Mesenchymal stem cell (in vitro differentiated cells and primary cell): ENCODE data around the gene ZNF576.
A peak's percentile ranks its signal among the peaks of the same experiment; 100 is the strongest.

ENCODE experiments used
- DNase-seq: peaks from one replicate; pipeline ENCODE4 v3.0.0-alpha.2; 2013
- H2AFZ ChIP-seq: one replicate; pipeline ENCODE4 v1.6.1; 2013; ENCODE audit warnings: low read depth, mild to moderate bottlenecking, control low read depth, inconsistent platforms, low read length, moderate library complexity
- H2AK5ac ChIP-seq: 2 replicates; pipeline ENCODE4 v1.6.1; 2013; ENCODE audit warnings: low read length, moderate library complexity, mild to moderate bottlenecking, inconsistent platforms; ENCODE audit not compliant: severe bottlenecking
- H2BK120ac ChIP-seq: one replicate; pipeline ENCODE4 v1.6.1; 2013; ENCODE audit warnings: low read depth, mild to moderate bottlenecking, inconsistent platforms, low read length, moderate library complexity
- H2BK12ac ChIP-seq, 2 experiments: one replicate each; pipeline ENCODE4 v1.6.1; 2013; ENCODE audit warnings: inconsistent platforms in 2 of 2, low read length in 2 of 2, mild to moderate bottlenecking in 2 of 2, moderate library complexity in 2 of 2, control low read depth in 1 of 2
- H2BK15ac ChIP-seq: one replicate; pipeline ENCODE4 v1.6.1; 2013; ENCODE audit warnings: mild to moderate bottlenecking, low read depth, inconsistent platforms; ENCODE audit not compliant: poor library complexity, severe bottlenecking
- H2BK5ac ChIP-seq: 2 replicates; pipeline ENCODE4 v1.6.1; 2013; ENCODE audit warnings: low read depth, mild to moderate bottlenecking, low read length, control low read depth, inconsistent platforms; ENCODE audit not compliant: poor library complexity, severe bottlenecking
- H3K14ac ChIP-seq, 2 experiments: one replicate each; pipeline ENCODE4 v1.6.1; 2013; ENCODE audit warnings: inconsistent platforms in 2 of 2, low read length in 2 of 2, control low read depth in 1 of 2, mild to moderate bottlenecking in 1 of 2, moderate library complexity in 1 of 2
- H3K18ac ChIP-seq, 2 experiments: one replicate each; pipeline ENCODE4 v1.6.1; 2013; ENCODE audit warnings: inconsistent platforms in 2 of 2, low read length in 2 of 2, control low read depth in 1 of 2, low read depth in 1 of 2, mild to moderate bottlenecking in 1 of 2
- H3K23ac ChIP-seq, 2 experiments: one replicate each; pipeline ENCODE4 v1.6.1; 2013; ENCODE audit warnings: inconsistent platforms in 2 of 2, low read length in 2 of 2, mild to moderate bottlenecking in 2 of 2, moderate library complexity in 2 of 2, control low read depth in 1 of 2
- H3K27ac ChIP-seq: 2 replicates; pipeline ENCODE4 v1.5.1; 2013; ENCODE audit warnings: mild to moderate bottlenecking, moderate library complexity, low read length, control low read depth, inconsistent platforms; ENCODE audit not compliant: poor library complexity, severe bottlenecking
- H3K27me3 ChIP-seq, 2 experiments: 2 replicates each; pipeline versions ENCODE4 v1.6.1 to v1.7.0; 2013; ENCODE audit warnings: low read length in 2 of 2, mild to moderate bottlenecking in 2 of 2, moderate library complexity in 2 of 2, control low read depth in 1 of 2, inconsistent platforms in 1 of 2; ENCODE audit not compliant: control insufficient read depth in 1 of 2, insufficient read depth in 1 of 2
- H3K36me3 ChIP-seq, 2 experiments: 2 replicates each; pipeline versions ENCODE4 v1.6.1 to v1.7.0; 2013; ENCODE audit warnings: low read length in 2 of 2, control low read depth in 1 of 2, inconsistent platforms in 1 of 2, low read depth in 1 of 2, mild to moderate bottlenecking in 1 of 2; ENCODE audit not compliant: insufficient read depth in 2 of 2, control insufficient read depth in 1 of 2
- H3K4ac ChIP-seq, 2 experiments: one replicate each; pipeline ENCODE4 v1.6.1; 2013; ENCODE audit warnings: inconsistent platforms in 2 of 2, low read length in 2 of 2, mild to moderate bottlenecking in 2 of 2, moderate library complexity in 2 of 2, control low read depth in 1 of 2, low read depth in 1 of 2
- H3K4me1 ChIP-seq: 2 replicates; pipeline ENCODE4 v1.6.1; 2013; ENCODE audit warnings: low read depth, low read length, control low read depth; ENCODE audit not compliant: control insufficient read depth, insufficient read depth
- H3K4me2 ChIP-seq: 2 replicates; pipeline ENCODE4 v1.6.1; 2013; ENCODE audit warnings: low read length, mild to moderate bottlenecking, inconsistent platforms; ENCODE audit not compliant: poor library complexity, severe bottlenecking
- H3K4me3 ChIP-seq, 2 experiments: 2 replicates each; pipeline versions ENCODE4 v1.5.1 to v1.7.0; 2013; ENCODE audit warnings: low read length in 2 of 2, mild to moderate bottlenecking in 2 of 2, control low read depth in 1 of 2, low read depth in 1 of 2; ENCODE audit not compliant: insufficient read depth in 1 of 2
- H3K79me1 ChIP-seq: replicated peaks from 2 replicates; pipeline ENCODE4 v1.6.1; 2013; ENCODE audit warnings: mild to moderate bottlenecking, control low read depth, low read length, inconsistent platforms; ENCODE audit not compliant: poor library complexity, severe bottlenecking
- H3K9ac ChIP-seq: 2 replicates; pipeline ENCODE4 v1.7.0; 2013; ENCODE audit warnings: mild to moderate bottlenecking, low read length, moderate library complexity
- H3K9me3 ChIP-seq: 2 replicates; pipeline ENCODE4 v1.7.0; 2013; ENCODE audit warnings: mild to moderate bottlenecking, low read length; ENCODE audit not compliant: control insufficient read depth
- H4K8ac ChIP-seq: one replicate; pipeline ENCODE4 v1.6.1; 2013; ENCODE audit warnings: inconsistent platforms, mild to moderate bottlenecking, low read length, moderate library complexity
- H4K91ac ChIP-seq: one replicate; pipeline ENCODE4 v1.6.1; 2013; ENCODE audit warnings: mild to moderate bottlenecking, low read length, inconsistent platforms
- WGBS: methylation state at CpG from one replicate; pipeline ENCODE4 v1.1.7; 2013; ENCODE audit warnings: mixed read lengths; 5-methylcytosine and 5-hydroxymethylcytosine counted together

Gene ZNF576

GRCh38 chr19:43596842-43597461 is 557 bp downstream of the ZNF576 start:
- Histone ChIP-seq H3K23ac (no peak overlapping the region), H3K9ac (peak overlapping the region; percentile 99), H3K4me3 (peak overlapping the region; percentile 55 to 96), H3K79me1 (peaks cover 34% of the 10 kb centered on the region), H4K8ac (peak overlapping the region; percentile 86), H3K36me3 (peaks cover 40 to 56% of the 10 kb centered on the region in 2 experiments), H3K27ac (peak overlapping the region; percentile 99), H3K14ac (peak overlapping the region in 1 of 2 experiments; percentile 12), H3K18ac (peak overlapping the region in 1 of 2 experiments; percentile 77), H3K4me1 (peaks cover 18% of the 10 kb centered on the region), H3K4ac (peak overlapping the region in 1 of 2 experiments; percentile 21), H4K91ac (no peak overlapping the region), H2AK5ac (peak overlapping the region; percentile 63), H2BK5ac (no peak overlapping the region), H3K27me3 (no peaks in the 10 kb centered on the region), H2BK15ac (no peak overlapping the region), H2AFZ (peak overlapping the region; percentile 21), H2BK12ac (peak overlapping the region in 1 of 2 experiments; percentile 27), H3K4me2 (peak overlapping the region; percentile 72), H2BK120ac (no peak overlapping the region), H3K9me3 (no peaks in the 10 kb centered on the region)
- peak; percentile 23 for DNase-seq
- WGBS: 38% methylated on average over 6 of the region's 7 CpGs

- no peak overlapping the region for H2BK15ac ChIP-seq
- H3K4me2 ChIP-seq: no peak overlapping the region
- H3K4me3 ChIP-seq: peak overlapping the region in 1 of 2 experiments; percentile 96
- no peak overlapping the region for H3K14ac ChIP-seq
- H3K9me3 ChIP-seq: no peaks in the 10 kb centered on the region
- no peak overlapping the region for H2BK5ac ChIP-seq
- H3K23ac ChIP-seq: no peak overlapping the region
- no peak overlapping the region for H2BK120ac ChIP-seq
- H2BK12ac ChIP-seq: no peak overlapping the region
- H3K36me3 ChIP-seq: peaks cover 36 to 56% of the 10 kb centered on the region in 2 experiments
- H3K18ac ChIP-seq: no peak overlapping the region
- H3K27ac ChIP-seq: no peak overlapping the region
- no peaks in the 10 kb centered on the region for H3K27me3 ChIP-seq
- peaks cover 16% of the 10 kb centered on the region for H3K4me1 ChIP-seq
- peak overlapping the region; percentile 99 for H3K9ac ChIP-seq
- H4K8ac ChIP-seq: no peak overlapping the region
- no peak for DNase-seq
- no peak overlapping the region for H2AK5ac ChIP-seq
- 93% methylated on average over 5 of the region's 5 CpGs for WGBS
- H3K79me1 ChIP-seq: peaks cover 35% of the 10 kb centered on the region
- no peak overlapping the region for H3K4ac ChIP-seq
- H2AFZ ChIP-seq: no peak overlapping the region
- no peak overlapping the region for H4K91ac ChIP-seq
These were observed 1.5 kb downstream of the ZNF576 start for GRCh38 chr19:43597876-43598275.

- Histone ChIP-seq H3K4me2 (no peak overlapping the region), H2BK12ac (no peak overlapping the region), H3K9ac (peak overlapping the region; percentile 99), H2AK5ac (no peak overlapping the region), H3K4ac (no peak overlapping the region), H3K27ac (no peak overlapping the region), H2AFZ (no peak overlapping the region), H3K36me3 (peaks cover 28 to 48% of the 10 kb centered on the region in 2 experiments), H3K4me3 (peak overlapping the region in 1 of 2 experiments; percentile 96), H3K9me3 (no peaks in the 10 kb centered on the region), H3K23ac (no peak overlapping the region), H3K14ac (no peak overlapping the region), H3K4me1 (peaks cover 13% of the 10 kb centered on the region), H4K8ac (no peak overlapping the region), H4K91ac (no peak overlapping the region), H2BK120ac (no peak overlapping the region), H3K18ac (no peak overlapping the region), H3K27me3 (no peaks in the 10 kb centered on the region), H2BK15ac (no peak overlapping the region), H2BK5ac (no peak overlapping the region), H3K79me1 (peaks cover 34% of the 10 kb centered on the region)
- 97% methylated on average over 19 of the region's 19 CpGs for WGBS
- DNase-seq: no peak
These were observed 2.2 kb downstream of the ZNF576 start for GRCh38 chr19:43598445-43599240.

- Histone ChIP-seq H3K4me3 (no peak overlapping the region), H3K27ac (no peak overlapping the region)
- WGBS: 100% methylated on average over 2 of the region's 4 CpGs
These were observed 3.4 kb downstream of the ZNF576 start for GRCh38 chr19:43599635-43600295.

More at GRCh38 chr19:43599635-43600295, 3.4 kb downstream of the ZNF576 start:
- H2AK5ac ChIP-seq: no peak overlapping the region
- no peak overlapping the region for H3K18ac ChIP-seq
- no peak overlapping the region for H4K8ac ChIP-seq
- no peak overlapping the region for H2BK120ac ChIP-seq
- H3K23ac ChIP-seq: no peak overlapping the region
- peaks cover 8% of the 10 kb centered on the region for H3K4me1 ChIP-seq
- peak overlapping the region; percentile 49 for H3K9ac ChIP-seq
- no peaks in the 10 kb centered on the region for H3K9me3 ChIP-seq
- H2BK15ac ChIP-seq: no peak overlapping the region
- no peak overlapping the region for H2BK12ac ChIP-seq
- H3K36me3 ChIP-seq: peaks cover 24 to 41% of the 10 kb centered on the region in 2 experiments
- H2BK5ac ChIP-seq: no peak overlapping the region
- no peaks in the 10 kb centered on the region for H3K27me3 ChIP-seq
- H3K4ac ChIP-seq: no peak overlapping the region
- H3K4me2 ChIP-seq: no peak overlapping the region
- H4K91ac ChIP-seq: no peak overlapping the region
- H3K79me1 ChIP-seq: peaks cover 39% of the 10 kb centered on the region
- no peak for DNase-seq
- H3K14ac ChIP-seq: no peak overlapping the region
- no peak overlapping the region for H2AFZ ChIP-seq
